GM12878 (cell line): Measurements from ENCODE around the gene ITPRIPL1. TPM values are rescaled to one million over a fixed set of nuclear protein-coding genes. Genes with fewer than 3 reads are reported as not detected.

Source experiments
- BHLHE40 ChIP-seq, 2 experiments: fragments of 450-650 bp in 1 of 2; IDR thresholded peaks; 2 replicates each; pipeline ENCODE4 v1.6.1; 2011 to 2017; ENCODE audit warnings: low read depth in 2 of 2, borderline replicate concordance in 1 of 2, improper control_type of control experiment in 1 of 2, low read length in 1 of 2, mild to moderate bottlenecking in 1 of 2
- DPF2 ChIP-seq: fragments of 450-650 bp; IDR thresholded peaks from 2 replicates; pipeline ENCODE4 v1.6.1; 2017; ENCODE audit warnings: mild to moderate bottlenecking
- EZH2 ChIP-seq: IDR thresholded peaks from 2 replicates; pipeline ENCODE4 v1.6.1; 2012; ENCODE audit warnings: low read depth, mild to moderate bottlenecking, control low read depth, inconsistent platforms, low read length, borderline replicate concordance; ENCODE audit not compliant: control insufficient read depth
- FOXK2 ChIP-seq: fragments of 450-650 bp; IDR thresholded peaks from 2 replicates; pipeline ENCODE4 v1.6.1; 2017; ENCODE audit warnings: mild to moderate bottlenecking, moderate library complexity
- NKRF ChIP-seq: fragments of 450-650 bp; conservative IDR thresholded peaks from 2 replicates; pipeline ENCODE4 v1.6.1; 2017; ENCODE audit warnings: mild to moderate bottlenecking, moderate library complexity
- RAD21 ChIP-seq: IDR thresholded peaks from 2 replicates; pipeline ENCODE4 v1.6.1; 2011; ENCODE audit warnings: mild to moderate bottlenecking, low read depth, low read length, moderate library complexity; ENCODE audit not compliant: insufficient read depth
- SP1 ChIP-seq: IDR thresholded peaks from one replicate; pipeline ENCODE4 v1.6.1; 2011; ENCODE audit warnings: low read depth, low read length
- USF1 ChIP-seq: IDR thresholded peaks from 2 replicates; pipeline ENCODE4 v1.6.1; 2011; ENCODE audit warnings: borderline replicate concordance, low read depth, mild to moderate bottlenecking, moderate library complexity, mixed read lengths, low read length; ENCODE audit not compliant: insufficient read depth; ENCODE audit errors: extremely low read length
- WRNIP1 ChIP-seq: IDR thresholded peaks from 2 replicates; pipeline ENCODE4 v1.6.1; 2011; ENCODE audit warnings: low read depth, low read length, improper control_type of control experiment, borderline replicate concordance
- polyA plus RNA-seq, 11 experiments: library from polyadenylated mRNA; depleted of rRNA in 4 of 11; unstranded in 6 of 11; stranded (reverse) in 5 of 11; fragments of >200 nt; fragmentation: Nextera tagmentation in 4 of 11; fragmentation: Illumina TruSeq in 1 of 11; extraction: Ambion mirVana in 4 of 11; extraction: Trizol in 1 of 11; gene quantifications; 1 replicate in 1 of 11; 2 replicates in 10 of 11; pipeline versions ENCODE4 v1.2.1 to v1.2.3, GENCODE V29; 2011 to 2016; ENCODE audit warnings: inconsistent platforms in 2 of 11, missing spikeins in 2 of 11, low read depth in 1 of 11
- total RNA-seq, 4 experiments: library from RNA; depleted of rRNA in 3 of 4; stranded (reverse); fragments of >200 nt in 3 of 4; fragmentation: Illumina TruSeq in 1 of 4; extraction: Trizol in 1 of 4; gene quantifications; 2 replicates each; pipeline versions ENCODE4 v1.2.1 to v1.2.3, GENCODE V29; 2013 to 2021
- TF ChIP-seq, protein P1 (sequence below): fragments of 450-650 bp; formaldehyde crosslinking; IDR thresholded peaks from 2 replicates; pipeline ENCODE4 v1.4.0; 2020; ENCODE audit warnings: mild to moderate bottlenecking, moderate library complexity

The ITPRIPL1 gene
- total and polyA plus RNA-seq, 10 of the 15 experiments (the other 5 are each of a cell fraction or from before 2014, with no cell fraction given): 4.9 to 28.7 (median 14.3) TPM

- TF ChIP-seq SP1 (no peak), WRNIP1 (no peak), EZH2 (no peak), RAD21 (no peak), NKRF (no peak), FOXK2 (no peak), USF1 (no peak), DPF2 (no peak), BHLHE40 (IDR thresholded peaks at IDR 0.05; ENCODE audit: borderline replicate concordance in 1 of 2, low read depth in 2 of 2, low read length in 1 of 2) (no peak)
- TF ChIP-seq, protein P1, sequence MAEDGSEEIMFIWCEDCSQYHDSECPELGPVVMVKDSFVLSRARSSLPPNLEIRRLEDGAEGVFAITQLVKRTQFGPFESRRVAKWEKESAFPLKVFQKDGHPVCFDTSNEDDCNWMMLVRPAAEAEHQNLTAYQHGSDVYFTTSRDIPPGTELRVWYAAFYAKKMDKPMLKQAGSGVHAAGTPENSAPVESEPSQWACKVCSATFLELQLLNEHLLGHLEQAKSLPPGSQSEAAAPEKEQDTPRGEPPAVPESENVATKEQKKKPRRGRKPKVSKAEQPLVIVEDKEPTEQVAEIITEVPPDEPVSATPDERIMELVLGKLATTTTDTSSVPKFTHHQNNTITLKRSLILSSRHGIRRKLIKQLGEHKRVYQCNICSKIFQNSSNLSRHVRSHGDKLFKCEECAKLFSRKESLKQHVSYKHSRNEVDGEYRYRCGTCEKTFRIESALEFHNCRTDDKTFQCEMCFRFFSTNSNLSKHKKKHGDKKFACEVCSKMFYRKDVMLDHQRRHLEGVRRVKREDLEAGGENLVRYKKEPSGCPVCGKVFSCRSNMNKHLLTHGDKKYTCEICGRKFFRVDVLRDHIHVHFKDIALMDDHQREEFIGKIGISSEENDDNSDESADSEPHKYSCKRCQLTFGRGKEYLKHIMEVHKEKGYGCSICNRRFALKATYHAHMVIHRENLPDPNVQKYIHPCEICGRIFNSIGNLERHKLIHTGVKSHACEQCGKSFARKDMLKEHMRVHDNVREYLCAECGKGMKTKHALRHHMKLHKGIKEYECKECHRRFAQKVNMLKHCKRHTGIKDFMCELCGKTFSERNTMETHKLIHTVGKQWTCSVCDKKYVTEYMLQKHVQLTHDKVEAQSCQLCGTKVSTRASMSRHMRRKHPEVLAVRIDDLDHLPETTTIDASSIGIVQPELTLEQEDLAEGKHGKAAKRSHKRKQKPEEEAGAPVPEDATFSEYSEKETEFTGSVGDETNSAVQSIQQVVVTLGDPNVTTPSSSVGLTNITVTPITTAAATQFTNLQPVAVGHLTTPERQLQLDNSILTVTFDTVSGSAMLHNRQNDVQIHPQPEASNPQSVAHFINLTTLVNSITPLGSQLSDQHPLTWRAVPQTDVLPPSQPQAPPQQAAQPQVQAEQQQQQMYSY (CRISPR knock-in tag): no peak
Observed at GRCh38 chr2:96320326-96320725, 4.8 kb upstream of the ITPRIPL1 start (continued).
